Measurements from ENCODE around the gene BCL7C.

BCL7C gene

DNA sequence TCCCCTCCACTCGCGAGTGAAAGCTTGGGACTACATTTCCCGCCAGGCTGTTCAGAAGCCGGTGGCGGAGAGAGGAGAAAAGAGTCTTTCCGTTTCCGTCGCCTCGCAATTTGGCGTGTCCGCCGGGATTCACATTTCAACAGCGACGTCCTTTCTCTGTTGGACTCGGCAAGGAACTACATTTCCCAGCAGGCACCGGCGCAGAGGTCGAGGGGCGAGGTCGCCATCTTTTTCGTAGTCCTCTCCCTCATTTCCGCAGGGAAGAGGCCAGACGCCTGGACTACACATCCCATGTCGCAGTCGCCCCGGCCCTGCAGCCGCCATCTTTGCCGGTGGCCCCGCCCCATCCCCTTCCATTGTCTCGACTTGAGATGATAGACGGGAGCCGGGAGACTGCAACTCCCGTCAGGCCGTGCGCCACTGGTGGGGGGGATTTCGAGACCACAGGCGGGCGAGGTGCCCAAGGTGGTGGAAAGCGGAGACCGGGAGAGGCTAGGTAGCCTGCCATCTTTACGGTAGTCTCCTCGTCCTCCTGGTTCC lies 28.6 kb upstream of the BCL7C start:
- peak; percentile 100 for DNase-seq

DNA sequence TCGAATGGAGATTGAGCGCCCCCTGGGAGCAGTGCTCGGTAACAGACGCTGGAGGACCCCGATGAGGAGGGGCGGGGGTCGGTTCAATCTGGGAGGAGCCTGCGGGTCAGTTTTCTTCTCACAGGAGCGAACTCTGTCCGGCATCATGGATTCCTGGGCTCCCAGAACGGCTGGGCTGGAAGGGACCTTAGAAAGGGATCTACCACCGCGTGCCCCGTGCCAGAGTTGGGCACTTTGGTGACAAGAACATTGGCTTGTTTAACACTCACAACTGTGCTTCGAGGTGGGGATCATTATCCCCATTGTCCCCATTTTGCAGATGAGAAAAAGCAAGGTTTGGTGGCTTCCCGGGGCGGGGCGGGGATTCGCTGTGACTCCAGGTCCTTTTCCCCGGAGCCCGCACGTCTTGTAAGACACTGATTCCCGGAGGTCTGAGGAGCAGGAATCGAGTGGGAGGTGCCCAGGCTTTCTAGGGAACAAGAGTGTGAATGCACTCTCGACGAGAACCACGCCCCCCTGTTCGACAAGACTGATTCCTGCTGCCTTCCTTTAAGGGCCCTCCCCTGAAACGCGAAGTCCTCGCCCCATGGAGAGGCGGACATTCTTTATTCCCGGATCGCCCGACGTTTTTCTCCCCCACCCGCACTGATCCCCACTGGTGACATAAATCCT lies 28.0 kb upstream of the BCL7C start:
- peak; percentile 81 to 83 for DNase-seq

DNA sequence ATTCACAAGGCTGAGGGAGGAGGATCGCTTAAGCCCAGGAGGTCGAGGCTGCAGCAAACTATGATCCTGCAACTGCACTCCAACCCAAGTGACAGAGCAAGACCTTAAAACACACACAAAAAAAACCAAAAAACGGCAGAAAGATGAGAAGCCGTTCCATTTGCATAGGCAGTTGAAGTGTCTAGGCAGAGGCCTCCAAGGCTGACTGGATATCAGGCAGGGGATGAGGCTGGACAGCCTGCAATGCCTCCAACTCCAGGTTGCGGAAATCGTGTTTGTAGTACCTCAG lies 27.5 kb upstream of the BCL7C start:
- no peak for DNase-seq

DNA sequence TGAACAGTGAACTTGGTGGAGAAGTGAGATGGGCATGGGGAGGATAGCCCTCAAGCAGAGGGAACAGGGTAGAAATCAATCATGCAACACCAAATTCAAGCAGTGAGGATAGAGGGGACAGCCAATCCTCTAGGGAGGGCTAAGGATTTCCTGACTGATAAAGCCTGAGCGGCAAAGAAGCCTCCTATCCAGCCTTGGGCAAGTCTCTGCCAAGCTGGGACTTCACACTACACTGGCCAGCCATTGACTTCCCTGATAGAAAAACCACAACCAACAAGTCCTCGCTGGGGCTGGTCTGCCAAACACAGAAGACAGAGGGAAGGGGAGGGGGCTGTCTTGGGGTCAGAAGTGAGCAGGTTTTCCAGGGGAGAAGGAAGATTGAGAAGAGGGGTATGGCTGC lies 27.0 kb upstream of the BCL7C start:
- DNase-seq = no peak

DNA sequence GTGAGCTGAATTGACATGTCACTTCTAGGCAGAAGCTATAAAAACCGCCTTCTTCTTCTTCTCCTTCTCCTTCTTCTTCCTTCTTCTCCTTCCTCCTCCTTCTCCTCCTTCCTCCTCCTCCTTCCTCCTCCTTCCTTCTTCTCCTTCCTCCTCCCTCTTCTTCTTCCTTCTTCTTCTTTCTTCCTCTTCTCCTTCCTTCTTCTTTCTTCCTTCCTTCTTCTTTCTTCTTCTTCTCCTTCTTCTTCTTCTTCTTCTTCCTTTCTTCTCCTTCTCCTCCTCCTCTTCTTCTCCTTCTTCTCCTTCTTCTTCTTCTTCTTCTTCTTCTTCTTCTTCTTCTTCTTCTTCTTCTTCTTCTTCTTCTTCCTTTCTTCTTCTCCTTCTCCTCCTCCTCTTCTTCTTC lies 24.7 kb upstream of the BCL7C start:
- no peak for DNase-seq

DNA sequence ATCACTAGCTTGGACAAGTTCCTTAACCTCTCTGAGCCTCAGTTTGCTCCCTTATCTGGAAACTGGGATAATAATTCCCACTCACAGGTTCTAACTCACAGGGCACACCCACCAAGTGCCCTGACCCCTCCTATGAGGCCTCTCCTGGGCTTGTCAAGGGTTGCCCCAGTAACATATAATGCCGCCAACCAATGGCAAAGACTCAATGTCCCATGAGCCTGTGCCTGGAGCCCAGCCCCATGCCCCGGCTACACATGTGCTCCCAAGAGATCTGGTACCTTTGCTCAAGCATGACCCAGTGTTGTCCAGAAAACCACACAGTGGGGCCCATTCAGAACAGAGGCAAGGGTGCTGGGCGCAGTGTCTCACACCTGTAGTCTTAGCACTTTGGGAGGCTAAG lies 21.0 kb upstream of the BCL7C start:
- no peak for DNase-seq

DNA sequence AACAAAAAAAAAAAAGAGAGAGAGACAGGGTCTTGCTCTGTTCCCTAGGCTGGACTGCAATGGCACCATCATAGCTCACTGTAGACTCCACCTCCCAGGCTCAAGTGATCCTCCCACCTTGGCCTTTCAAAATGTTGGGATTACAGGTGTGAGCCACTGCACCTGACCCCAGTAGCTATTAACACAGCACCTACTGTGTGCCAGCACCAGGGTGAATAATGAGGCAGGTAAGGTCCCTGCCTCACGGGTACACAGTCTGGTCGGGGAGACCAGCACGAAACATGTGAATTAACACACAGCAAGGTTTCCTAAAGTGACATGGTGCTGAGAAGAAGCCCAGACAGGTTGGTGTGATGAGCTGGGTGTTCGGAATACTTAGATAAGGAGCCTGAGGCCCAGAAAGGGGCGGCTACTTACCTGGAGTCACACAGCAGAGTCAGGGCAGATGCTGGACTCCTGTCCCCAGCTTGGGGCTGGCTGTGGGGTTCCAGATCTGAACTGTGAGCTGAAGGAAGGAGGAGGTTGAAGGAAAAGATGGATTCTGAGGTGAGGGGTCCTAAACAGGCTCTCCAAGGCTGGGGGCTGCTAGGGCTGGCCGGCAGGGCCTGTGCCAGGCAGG lies 19.0 kb upstream of the BCL7C start:
- DNase-seq = no peak

DNA sequence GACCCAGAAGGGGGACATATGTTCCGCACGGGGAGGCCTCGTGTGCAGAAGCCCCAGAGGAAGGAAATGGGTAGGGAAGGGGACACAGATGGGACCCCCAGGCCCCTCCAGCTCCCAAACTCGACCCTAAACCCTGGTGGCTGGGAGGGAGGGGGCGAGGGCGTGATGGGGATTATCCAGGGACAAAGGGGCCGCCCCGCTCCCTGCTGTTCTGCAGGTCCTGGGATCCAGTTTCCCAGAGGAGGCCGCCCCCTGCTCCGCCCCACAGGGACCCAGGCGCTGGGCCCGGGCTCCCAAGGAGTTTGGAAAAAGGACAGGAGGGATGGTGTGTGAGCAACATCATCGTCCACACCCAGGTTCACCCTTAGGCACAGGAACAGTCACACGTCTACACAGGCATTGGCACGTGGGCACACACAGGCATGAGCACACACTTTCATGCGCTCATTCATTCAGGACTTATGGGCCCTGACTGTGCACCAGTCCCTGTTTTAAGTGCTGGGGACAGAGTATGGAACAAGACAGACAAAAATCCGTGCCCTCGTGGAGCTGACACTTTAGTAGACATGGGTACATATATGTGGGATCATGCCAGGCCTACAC lies 16.7 kb upstream of the BCL7C start:
- DNase-seq = no peak

DNA sequence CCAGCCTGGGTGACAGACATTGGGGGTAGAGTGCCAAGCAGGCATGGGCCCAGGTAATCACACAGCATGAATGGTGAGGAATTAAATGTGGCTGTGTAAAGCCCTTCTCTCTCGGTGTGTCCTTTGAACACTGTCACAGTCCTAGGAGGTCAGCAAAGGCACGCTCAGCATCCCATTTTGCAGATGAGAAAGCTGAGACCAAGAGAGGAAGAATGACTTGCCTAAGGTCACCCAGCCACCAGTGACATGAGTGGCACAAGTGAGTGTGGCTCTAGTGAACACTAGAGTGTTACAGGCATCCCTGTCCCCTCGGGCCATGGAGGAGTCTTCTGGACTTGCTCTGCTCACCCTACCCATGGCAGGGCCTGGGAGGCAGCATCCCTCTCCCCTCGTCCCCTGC lies 13.2 kb upstream of the BCL7C start:
- DNase-seq = no peak

DNA sequence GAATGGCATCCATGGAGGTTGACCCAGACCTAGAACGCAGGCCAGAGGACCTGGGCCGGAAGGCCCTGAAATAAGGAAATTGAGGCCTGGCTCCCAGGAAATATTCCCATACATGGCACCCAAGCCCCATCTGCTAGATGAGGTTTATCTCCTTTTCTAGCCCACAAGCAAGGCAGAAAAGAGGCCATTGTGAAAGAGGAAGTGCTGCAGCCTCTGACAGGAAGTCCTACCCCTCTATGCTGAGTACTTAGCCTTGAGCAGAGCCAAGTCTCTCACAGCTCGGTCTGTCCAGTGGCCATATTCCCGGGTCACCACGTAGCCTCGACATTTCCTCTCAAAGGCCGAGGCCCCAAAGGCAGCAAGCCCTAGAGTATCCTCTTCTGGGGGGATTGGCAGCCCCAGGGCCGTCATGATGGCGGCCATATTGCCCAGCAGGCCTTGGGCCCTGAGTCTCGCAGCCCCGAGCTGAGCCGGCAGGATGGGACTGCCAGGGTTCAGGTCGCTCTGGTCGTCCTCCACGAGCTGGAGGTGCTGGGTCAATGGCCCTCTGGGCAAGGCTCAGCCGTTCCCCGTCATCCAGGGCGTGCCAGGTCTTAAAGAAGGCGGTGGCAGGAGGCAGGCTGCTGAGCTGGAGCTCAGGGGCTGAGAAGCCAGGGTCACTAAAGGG lies 10.4 kb upstream of the BCL7C start:
- DNase-seq = peak; percentile 29 to 42

DNA sequence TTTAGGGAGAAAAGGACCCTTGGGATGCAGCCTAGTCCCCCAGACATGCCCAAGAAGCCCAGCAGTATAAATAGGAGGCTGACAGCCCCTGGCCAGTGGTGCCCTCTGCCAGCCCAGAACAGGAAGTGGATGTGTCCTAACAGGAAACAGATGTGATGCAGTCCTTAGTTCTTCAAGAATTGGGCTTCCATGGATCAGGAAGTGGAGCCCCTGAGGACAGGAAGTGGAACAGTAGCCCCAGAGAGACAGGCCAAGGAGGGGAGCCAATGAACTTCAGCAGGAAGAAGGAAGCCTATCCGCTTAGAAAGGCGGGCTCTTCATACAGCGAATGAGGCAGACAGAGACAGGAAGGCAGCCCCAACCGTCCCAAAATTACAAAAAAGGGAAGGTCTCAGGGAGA lies 9.7 kb upstream of the BCL7C start:
- DNase-seq = peak; percentile 86 to 94

DNA sequence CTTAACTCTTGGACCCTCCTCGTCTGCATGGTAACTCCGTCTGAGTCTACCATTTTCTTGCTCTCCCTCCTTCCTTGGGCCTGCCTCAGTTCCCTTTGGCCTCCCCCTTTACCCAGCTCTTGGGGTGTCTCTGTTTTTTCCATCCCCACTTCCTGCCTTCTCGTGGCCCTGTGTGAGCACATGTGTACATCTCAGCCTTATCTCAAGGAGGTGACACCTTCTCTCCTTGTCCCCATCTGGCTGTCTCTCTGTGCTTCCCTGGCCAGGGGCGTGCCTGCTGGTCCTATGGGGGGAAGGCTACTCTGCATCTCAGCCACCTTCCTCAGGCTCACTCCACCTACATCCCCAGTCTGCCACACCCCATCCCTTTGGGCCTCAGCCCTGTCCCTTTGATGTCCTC lies 9.1 kb upstream of the BCL7C start:
- DNase-seq = no peak

DNA sequence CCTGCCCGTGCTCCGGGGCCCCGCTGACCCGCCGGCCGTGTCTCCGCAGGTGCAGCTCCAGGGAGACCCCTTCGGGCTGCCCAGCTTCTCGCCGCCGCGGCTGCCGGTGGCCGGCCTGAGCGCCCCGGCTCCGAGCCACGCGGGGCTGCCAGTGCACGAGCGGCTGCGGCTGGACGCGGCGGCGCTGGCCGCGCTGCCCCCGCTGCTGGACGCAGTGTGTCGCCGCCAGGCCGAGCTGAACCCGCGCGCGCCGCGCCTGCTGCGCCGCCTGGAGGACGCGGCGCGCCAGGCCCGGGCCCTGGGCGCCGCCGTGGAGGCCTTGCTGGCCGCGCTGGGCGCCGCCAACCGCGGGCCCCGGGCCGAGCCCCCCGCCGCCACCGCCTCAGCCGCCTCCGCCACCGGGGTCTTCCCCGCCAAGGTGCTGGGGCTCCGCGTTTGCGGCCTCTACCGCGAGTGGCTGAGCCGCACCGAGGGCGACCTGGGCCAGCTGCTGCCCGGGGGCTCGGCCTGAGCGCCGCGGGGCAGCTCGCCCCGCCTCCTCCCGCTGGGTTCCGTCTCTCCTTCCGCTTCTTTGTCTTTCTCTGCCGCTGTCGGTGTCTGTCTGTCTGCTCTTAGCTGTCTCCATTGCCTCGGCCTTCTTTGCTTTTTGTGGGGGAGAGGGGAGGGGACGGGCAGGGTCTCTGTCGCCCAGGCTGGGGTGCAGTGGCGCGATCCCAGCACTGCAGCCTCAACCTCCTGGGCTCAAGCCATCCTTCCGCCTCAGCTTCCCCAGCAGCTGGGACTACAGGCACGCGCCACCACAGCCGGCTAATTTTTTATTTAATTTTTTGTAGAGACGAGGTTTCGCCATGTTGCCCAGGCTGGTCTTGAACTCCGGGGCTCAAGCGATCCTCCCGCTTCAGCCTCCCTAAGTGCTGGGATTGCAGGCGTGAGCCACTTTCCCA lies 8.4 kb upstream of the BCL7C start:
- DNase-seq = peak; percentile 61 to 87

DNA sequence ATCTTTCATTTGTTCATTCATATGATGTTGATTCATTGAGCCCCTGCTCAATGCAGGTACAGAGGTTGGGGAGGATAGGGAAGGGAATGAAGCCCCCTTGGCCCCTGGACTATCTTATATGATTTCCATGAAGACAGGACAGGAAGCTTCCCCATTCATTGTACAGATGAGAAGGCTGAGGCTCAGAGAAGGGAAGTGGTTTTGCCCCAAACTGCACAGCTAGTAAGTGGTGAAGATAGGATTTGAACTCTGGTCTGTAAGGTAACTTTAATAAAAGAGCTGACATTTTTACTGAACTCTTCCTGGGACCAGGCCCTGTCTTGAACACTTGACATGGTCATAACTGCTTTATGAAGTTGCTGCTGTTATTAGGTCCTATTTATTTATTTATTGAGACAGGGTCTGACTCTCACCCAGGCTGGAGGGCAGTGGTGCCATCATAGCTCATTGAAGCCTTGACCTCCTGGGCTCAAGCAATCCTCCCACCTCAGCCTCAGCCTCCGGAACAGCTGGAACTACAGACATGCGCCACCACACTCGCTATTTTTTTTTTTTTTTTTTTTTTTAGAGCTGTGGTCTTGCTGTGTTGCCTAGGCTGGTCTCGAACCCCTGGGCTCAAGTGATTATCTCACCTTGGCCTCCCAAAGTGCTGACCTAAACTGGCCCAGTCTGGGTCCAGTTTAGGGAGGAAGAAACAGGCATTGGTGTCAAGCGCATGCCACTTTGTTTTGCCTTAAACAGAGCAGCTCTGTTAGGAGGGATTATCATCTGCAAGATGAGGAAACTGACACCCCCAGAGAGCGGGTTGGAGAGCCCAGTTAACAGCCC lies 7.5 kb upstream of the BCL7C start:
- peak in 1 of 2 donors; percentile 15 for DNase-seq

DNA sequence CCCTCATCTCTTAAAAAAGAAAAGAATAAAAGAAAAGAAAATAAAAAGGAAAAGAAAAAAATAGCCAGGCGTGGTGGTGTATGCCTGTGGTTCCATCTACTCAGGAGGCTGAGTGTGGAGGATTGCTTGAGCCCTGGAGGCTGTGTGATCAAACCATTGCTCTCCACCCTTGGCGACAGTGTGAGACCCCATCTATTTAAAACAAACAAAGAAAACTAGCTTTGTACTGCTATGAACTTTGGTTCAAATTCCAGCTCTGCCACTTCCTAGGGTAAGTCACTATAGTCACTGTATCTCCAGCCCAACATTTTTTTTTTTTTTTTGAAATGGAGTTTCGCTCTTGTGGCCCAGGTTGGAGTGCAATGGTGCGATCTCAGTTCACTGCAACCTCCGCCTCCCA lies 6.7 kb upstream of the BCL7C start:
- no peak for DNase-seq

DNA sequence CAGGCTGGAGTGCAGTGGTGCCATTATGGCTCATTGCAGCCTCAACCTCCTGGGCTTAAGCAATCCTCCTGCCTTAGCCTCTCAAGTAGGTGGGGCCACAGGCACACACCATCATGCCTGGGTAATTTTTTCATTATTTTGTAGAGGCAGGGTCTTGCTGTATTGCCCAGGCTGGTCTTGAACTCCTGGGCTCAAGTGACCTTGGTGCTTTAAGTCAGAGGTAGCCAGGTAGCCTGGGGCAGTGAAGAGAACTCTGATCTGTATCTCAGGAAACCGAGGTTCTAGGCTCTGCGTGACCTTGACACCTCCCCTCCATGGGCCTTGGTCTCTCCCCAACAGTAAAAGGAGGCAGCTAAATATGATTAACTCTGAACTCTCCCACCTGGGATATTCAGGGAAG lies 5.9 kb upstream of the BCL7C start:
- no peak for DNase-seq

DNA sequence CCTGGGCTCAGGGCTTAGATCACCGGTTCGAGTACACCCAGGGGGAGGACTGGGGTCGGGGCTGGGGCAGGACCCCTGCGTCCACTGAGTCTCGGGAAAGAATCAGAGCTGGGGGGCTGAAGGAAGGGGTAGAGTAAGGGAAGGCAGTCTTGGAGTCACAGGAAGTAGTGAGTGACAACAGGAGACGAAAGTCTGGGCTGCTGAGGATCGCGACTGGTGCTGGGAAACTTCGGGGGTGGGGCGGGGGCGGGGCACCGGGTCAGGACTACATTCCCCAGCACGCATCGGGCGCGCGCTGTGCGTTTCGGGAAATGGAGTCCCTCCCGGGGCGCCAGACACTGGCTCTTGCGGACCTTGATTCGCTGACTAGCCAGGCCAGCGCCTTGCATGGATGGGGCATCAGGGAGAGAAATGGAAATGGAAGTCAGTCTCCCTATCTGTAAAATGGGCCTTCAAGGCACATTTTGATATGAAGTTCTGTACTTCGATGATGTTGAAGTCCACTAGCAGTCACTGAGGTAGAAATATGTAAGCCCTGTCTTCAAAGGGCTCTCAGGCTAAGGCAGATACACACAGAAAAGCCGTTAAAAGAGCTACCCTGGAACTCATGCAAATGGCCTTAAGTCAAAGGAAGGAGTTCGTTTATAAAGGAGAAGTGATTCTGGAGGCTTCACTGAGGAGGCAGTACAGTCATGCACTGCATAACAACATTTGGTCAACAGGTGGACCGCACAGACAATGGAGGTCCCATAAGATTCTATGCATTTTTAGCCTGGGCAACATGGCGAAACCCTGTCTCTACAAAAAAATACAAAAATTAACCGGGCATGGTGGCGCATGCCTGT lies 3.2 kb upstream of the BCL7C start:
- peak; percentile 91 for DNase-seq

DNA sequence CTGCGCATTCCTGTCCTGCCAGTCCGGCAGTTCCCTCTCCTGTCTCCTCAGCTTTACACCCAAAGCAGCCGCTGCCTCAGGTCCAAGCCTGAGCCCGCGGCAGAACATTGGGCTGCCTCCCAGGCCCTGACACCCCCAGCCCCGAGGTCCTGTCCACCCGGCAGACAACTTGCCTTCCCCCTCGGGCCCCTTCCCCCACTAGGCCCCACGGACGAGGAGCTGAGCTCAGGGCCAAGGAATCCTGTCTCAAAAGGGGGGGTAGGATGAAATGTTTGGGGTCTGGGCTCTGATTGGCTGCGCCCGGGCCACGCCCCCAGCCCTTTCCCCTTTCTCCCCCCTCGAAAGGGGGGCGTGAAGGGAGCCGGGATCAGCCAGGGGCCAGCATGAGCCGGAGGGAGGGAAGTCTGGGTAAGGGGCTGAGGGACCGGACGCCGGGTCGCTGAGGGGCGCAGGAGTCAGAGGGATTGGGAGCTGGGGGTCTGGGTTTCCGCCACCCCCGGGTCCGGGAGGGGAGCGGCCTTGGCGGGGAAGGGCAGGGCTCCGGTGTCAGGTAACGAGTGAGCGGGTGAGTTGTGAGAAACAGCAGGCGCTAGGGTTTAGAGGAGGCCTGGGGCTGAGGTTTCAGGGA lies 2.5 kb upstream of the BCL7C start, which contains the start of gene CTF1:
CTF1 (plus strand) TSS at position 354 of the 628 bp plus-strand sequence; CDS start at position 384, 30 bp downstream.
- no peak for DNase-seq

DNA sequence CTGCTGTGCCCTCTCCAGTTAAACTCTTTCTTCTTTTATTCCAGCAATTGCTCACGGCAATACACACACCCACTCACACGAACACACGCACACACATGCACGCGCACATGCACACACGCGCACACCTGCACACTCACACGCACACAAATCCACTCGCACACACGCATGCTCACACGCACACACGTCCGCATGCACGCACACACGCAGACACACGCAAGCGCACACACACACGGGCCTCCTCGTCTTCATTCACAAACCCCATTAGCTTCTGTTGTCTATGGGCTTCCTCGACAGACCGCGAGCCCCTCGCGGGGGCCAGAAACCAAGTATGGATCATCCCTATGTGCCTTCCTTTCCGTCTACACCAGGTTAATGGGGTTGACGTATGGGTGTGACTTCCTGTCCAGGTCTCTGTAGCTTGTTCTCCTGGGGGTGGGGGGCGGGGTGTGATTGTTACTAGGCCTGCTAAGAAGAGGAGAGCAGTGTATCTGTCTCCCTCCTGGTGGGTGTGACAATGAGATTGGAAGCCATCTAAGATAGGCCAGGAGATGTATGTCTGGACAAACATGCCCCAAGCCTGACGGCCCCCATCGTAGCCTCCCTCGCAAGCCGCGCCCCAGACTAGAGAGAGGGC lies 1.9 kb upstream of the BCL7C start:
- DNase-seq = no peak

Data from inflammatory macrophage (primary cell).